ENCODE data around the gene CMBL. TPM values are rescaled to one million over a fixed set of nuclear protein-coding genes. Genes with fewer than 3 reads are reported as not detected.
A peak's percentile ranks its signal among the peaks of the same experiment; 100 is the strongest.

The CMBL gene
- total RNA-seq, 4 donors from 2014 or later: 10.3 to 32.0 (median 23.4) TPM

DNA sequence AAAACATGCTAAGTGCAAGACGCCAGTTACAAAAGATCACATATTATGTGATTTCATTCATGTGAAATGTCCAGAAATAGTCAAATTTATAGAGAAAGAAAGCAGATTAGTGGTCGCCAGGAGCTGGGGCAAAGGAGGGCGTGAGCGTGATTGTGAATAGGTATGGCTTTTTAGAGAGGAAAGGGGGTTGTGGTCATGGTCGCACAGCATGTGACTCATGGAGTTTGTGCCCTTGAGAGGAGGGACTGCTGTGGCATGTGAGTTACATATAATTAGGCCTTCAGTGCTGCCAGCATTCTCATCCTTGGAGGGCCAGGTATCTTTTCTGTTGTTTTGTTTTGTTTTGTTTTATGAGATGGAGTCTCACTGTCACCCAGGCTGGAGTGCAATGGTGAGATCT, 24.6 kb upstream of the CMBL start:
- Histone ChIP-seq H3K36me3 (no peaks in the 10 kb centered on the region), H3K9me3 (no peaks in the 10 kb centered on the region), H3K4me3 (replicated peaks in 1 of 3) (no peak overlapping the region), H3K27ac (peak overlapping the region in 2 of 3 donors; percentile 78 to 88), H3K27me3 (no peaks in the 10 kb centered on the region), H3K4me1 (peaks cover 40 to 45% of the 10 kb centered on the region in 2 donors)
- no peak for DNase-seq
- WGBS, 2 donors: 97% methylated on average over 5 of the region's 5 CpGs
- intact Hi-C loops (cut with DNase I): no loop called here
- no peak for TF ChIP-seq POLR2A (IDR thresholded peaks at IDR 0.05)
- no peak for TF ChIP-seq CTCF (IDR thresholded peaks at IDR 0.05)

GRCh38 chr5:10331341-10331796, 23.7 kb upstream of the CMBL start:
- Histone ChIP-seq H3K4me1 (peaks cover 40 to 45% of the 10 kb centered on the region in 2 donors), H3K9me3 (no peaks in the 10 kb centered on the region), H3K27me3 (no peaks in the 10 kb centered on the region), H3K36me3 (no peaks in the 10 kb centered on the region), H3K27ac (peak overlapping the region; percentile 87 to 90 (median 88)), H3K4me3 (replicated peaks in 1 of 3) (no peak overlapping the region)
- intact Hi-C loops (cut with DNase I): no loop called here
- DNase-seq: peak; percentile 80 to 81
- 49 to 50% methylated on average over 7 of the region's 7 CpGs for WGBS, 2 donors
- TF ChIP-seq POLR2A (IDR thresholded peaks at IDR 0.05) (peak in 1 of 2 donors; percentile 37), CTCF (IDR thresholded peaks at IDR 0.05) (peak in 1 of 6 experiments; percentile 1)

GRCh38 chr5:10330511-10331230, 23.0 kb upstream of the CMBL start:
- Histone ChIP-seq H3K4me1 (peaks cover 40 to 45% of the 10 kb centered on the region in 2 donors), H3K27me3 (no peaks in the 10 kb centered on the region), H3K27ac (peak overlapping the region; percentile 87 to 90 (median 88)), H3K4me3 (replicated peaks in 1 of 3) (no peak overlapping the region), H3K36me3 (no peaks in the 10 kb centered on the region), H3K9me3 (no peaks in the 10 kb centered on the region)
- no peak for TF ChIP-seq POLR2A (IDR thresholded peaks at IDR 0.05)
- no peak for TF ChIP-seq CTCF (IDR thresholded peaks at IDR 0.05)
- DNase-seq: peak in 1 of 2 donors; percentile 29
- 70 to 71% methylated on average over 10 of the region's 10 CpGs for WGBS, 2 donors
- intact Hi-C loops (cut with DNase I): no loop called here

GRCh38 chr5:10329820-10330481, 22.2 kb upstream of the CMBL start:
- DNase-seq: peak; percentile 90 to 91
- Histone ChIP-seq H3K36me3 (no peaks in the 10 kb centered on the region), H3K4me1 (peaks cover 40 to 45% of the 10 kb centered on the region in 2 donors), H3K27ac (peak overlapping the region; percentile 87 to 90 (median 88)), H3K27me3 (no peaks in the 10 kb centered on the region), H3K4me3 (replicated peaks in 1 of 3) (no peak overlapping the region), H3K9me3 (no peaks in the 10 kb centered on the region)
- WGBS, 2 donors: 11 to 28% methylated on average over 7 of the region's 7 CpGs
- TF ChIP-seq POLR2A (IDR thresholded peaks at IDR 0.05): peak in 1 of 2 donors; percentile 14
- TF ChIP-seq CTCF (IDR thresholded peaks at IDR 0.05): no peak
- intact Hi-C loops (cut with DNase I): no loop called here

DNA sequence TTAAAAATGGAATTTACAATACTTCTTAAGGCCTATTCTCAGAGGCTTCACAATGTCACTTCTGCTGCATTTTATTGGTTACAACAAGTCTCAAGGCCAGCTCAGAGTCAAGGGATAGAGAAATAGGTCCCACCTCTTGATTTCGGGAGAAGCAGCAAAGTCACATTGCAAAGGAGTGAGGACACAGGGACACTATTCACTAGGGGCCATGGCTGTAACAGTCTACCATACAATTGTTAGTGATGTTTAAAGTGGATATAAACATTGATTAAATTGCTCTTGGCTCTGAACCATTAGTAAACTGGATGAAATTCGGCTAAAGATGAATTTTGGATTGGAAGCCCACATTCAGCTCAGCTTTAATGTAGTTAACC, 21.7 kb upstream of the CMBL start:
- Histone ChIP-seq H3K27ac (peak overlapping the region; percentile 87 to 90 (median 88)), H3K9me3 (no peaks in the 10 kb centered on the region), H3K4me3 (replicated peaks in 1 of 3) (no peak overlapping the region), H3K4me1 (peaks cover 40 to 45% of the 10 kb centered on the region in 2 donors), H3K27me3 (no peaks in the 10 kb centered on the region), H3K36me3 (no peaks in the 10 kb centered on the region)
- no peak for DNase-seq
- 74 to 76% methylated on average over 2 of the region's 2 CpGs for WGBS, 2 donors
- TF ChIP-seq POLR2A (IDR thresholded peaks at IDR 0.05) (no peak), CTCF (IDR thresholded peaks at IDR 0.05) (no peak)
- intact Hi-C loops (cut with DNase I): no loop called here

Measured in thyroid gland (tissue), 4 donors.